Neutrophil (primary cell): ENCODE results near the gene HSPA1L.
"Not testable (repeated sequence)": the region's sequence is repeated elsewhere in the genome, so short reads cannot be mapped to it uniquely, and the experiment has no call there.

ENCODE experiments used
- H3K27ac ChIP-seq: fragments of 200-600 bp; sonication (generic); 2 replicates; pipeline ENCODE4 v1.5.1; 2016; ENCODE audit warnings: mild to moderate bottlenecking, moderate library complexity
- H3K27me3 ChIP-seq: fragments of 200-600 bp; sonication (generic); 2 replicates; pipeline ENCODE4 v1.6.0; 2016; ENCODE audit warnings: mild to moderate bottlenecking
- H3K36me3 ChIP-seq: fragments of 200-600 bp; sonication (generic); 2 replicates; pipeline ENCODE4 v1.5.1; 2017
- H3K4me1 ChIP-seq, 2 experiments: fragments of 200-600 bp in 1 of 2; sonication (generic) in 1 of 2; 1 replicate in 1 of 2; 2 replicates in 1 of 2; pipeline versions ENCODE4 v1.5.1 to v1.6.1; 2013 to 2016; ENCODE audit warnings: low read depth in 1 of 2, low read length in 1 of 2, mild to moderate bottlenecking in 1 of 2, moderate library complexity in 1 of 2; ENCODE audit not compliant: control insufficient read depth in 1 of 2, insufficient read depth in 1 of 2
- H3K4me3 ChIP-seq, 2 experiments: fragments of 200-600 bp in 1 of 2; sonication (generic) in 1 of 2; 1 replicate in 1 of 2; 2 replicates in 1 of 2; pipeline ENCODE4 v1.5.1; 2013 to 2016; ENCODE audit warnings: low read depth in 1 of 2, low read length in 1 of 2, mild to moderate bottlenecking in 1 of 2, moderate library complexity in 1 of 2
- H3K9me3 ChIP-seq: fragments of 200-600 bp; sonication (generic); 2 replicates; pipeline ENCODE4 v1.5.1; 2016
- TF ChIP-seq, protein P1 (sequence below): fragments of 200-600 bp; sonication (generic); IDR thresholded peaks from 2 replicates; pipeline ENCODE4 v1.5.1; 2016; ENCODE audit warnings: antibody characterized with exemption

Gene HSPA1L

GRCh38 chr6:31851485-31851832 is 36.4 kb upstream of the HSPA1L start:
- no peak overlapping the region for H3K27ac ChIP-seq
- H3K4me3 ChIP-seq: no peak overlapping the region

GRCh38 chr6:31850765-31851484 is 35.8 kb upstream of the HSPA1L start:
- TF ChIP-seq, protein P1, sequence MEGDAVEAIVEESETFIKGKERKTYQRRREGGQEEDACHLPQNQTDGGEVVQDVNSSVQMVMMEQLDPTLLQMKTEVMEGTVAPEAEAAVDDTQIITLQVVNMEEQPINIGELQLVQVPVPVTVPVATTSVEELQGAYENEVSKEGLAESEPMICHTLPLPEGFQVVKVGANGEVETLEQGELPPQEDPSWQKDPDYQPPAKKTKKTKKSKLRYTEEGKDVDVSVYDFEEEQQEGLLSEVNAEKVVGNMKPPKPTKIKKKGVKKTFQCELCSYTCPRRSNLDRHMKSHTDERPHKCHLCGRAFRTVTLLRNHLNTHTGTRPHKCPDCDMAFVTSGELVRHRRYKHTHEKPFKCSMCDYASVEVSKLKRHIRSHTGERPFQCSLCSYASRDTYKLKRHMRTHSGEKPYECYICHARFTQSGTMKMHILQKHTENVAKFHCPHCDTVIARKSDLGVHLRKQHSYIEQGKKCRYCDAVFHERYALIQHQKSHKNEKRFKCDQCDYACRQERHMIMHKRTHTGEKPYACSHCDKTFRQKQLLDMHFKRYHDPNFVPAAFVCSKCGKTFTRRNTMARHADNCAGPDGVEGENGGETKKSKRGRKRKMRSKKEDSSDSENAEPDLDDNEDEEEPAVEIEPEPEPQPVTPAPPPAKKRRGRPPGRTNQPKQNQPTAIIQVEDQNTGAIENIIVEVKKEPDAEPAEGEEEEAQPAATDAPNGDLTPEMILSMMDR: no peak
- H3K27ac ChIP-seq: no peak overlapping the region
- no peaks in the 10 kb centered on the region for H3K9me3 ChIP-seq
- no peaks in the 10 kb centered on the region for H3K36me3 ChIP-seq
- no peak overlapping the region for H3K4me3 ChIP-seq
- no peaks in the 10 kb centered on the region for H3K27me3 ChIP-seq
- H3K4me1 ChIP-seq: no peaks in the 10 kb centered on the region

More at GRCh38 chr6:31851485-31851832, 36.4 kb upstream of the HSPA1L start:
- no peaks in the 10 kb centered on the region for H3K27me3 ChIP-seq
- H3K4me1 ChIP-seq: no peaks in the 10 kb centered on the region
- H3K36me3 ChIP-seq: no peaks in the 10 kb centered on the region
- H3K9me3 ChIP-seq: no peaks in the 10 kb centered on the region
- TF ChIP-seq, protein P1: no peak

DNA sequence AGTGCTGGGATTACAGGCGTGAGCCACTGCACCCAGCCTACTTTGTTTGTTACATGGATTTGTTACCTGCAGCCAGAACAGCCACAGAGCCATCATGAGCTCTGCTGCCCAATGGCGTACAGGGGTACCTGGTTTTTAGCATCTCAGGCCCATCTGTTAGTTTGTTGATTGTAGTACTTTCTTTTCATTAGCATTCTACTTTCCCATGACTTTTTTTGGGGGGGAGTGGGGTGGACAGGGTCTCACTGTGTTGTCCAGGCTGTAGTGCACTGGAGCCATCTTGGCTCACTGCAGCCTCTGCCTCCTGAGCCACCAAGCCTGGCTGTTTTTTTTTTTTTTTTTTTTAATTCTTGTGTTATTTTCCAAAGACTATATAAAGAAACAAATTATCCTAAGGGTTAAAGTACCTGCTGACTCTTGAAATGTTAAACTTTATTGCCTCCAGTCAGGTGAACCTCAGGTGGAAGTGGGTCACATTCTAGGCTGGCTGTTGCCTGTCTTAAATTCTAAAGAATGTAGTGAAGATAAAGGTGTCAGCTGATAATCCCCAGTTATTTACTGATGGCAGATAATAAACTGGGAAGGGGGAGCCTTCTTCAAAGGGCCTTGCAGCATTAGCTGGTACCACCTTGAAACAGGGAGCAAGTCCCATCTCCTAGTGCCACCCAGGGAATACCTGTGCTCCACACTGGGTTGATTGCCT is 32.3 kb upstream of the HSPA1L start:
- H3K27ac ChIP-seq: no peak overlapping the region
- no peaks in the 10 kb centered on the region for H3K9me3 ChIP-seq
- TF ChIP-seq, protein P1: no peak
- no peaks in the 10 kb centered on the region for H3K36me3 ChIP-seq
- H3K4me3 ChIP-seq: no peak overlapping the region
- H3K27me3 ChIP-seq: no peaks in the 10 kb centered on the region
- H3K4me1 ChIP-seq: no peaks in the 10 kb centered on the region

DNA sequence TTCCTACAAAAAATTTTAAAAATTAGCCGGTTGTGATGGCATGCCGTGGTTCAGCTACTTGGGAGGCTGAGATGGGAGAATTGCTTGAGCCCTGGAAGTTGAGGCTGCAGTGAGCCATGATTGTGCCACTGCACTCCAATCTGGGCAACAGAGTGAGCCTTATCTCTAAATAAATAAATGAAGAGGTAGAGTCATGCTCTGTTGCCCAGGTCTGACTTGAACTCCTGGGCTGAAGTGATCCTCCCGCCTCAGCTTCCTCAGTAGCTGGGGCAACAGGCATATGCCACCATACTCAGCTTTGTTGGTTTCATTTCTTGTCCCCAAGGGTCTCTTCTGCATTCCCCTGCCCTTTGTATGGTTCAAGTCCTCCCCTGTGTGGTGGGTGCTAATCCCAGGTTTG is 29.4 kb upstream of the HSPA1L start:
- no peaks in the 10 kb centered on the region for H3K9me3 ChIP-seq
- no peak overlapping the region for H3K27ac ChIP-seq
- peaks cover 21% of the 10 kb centered on the region for H3K36me3 ChIP-seq
- no peaks in the 10 kb centered on the region for H3K27me3 ChIP-seq
- TF ChIP-seq, protein P1: no peak
- H3K4me1 ChIP-seq: no peaks in the 10 kb centered on the region
- H3K4me3 ChIP-seq: no peak overlapping the region

- TF ChIP-seq, protein P1: no peak
- Histone ChIP-seq H3K27me3 (no peaks in the 10 kb centered on the region), H3K36me3 (peaks cover 41% of the 10 kb centered on the region), H3K4me1 (peaks cover 11% of the 10 kb centered on the region in 2 experiments), H3K4me3 (no peak overlapping the region), H3K27ac (no peak overlapping the region), H3K9me3 (no peaks in the 10 kb centered on the region)
Measured at GRCh38 chr6:31842053-31842452, 27.0 kb upstream of the HSPA1L start.

- not testable (repeated sequence) for H3K4me3 ChIP-seq, H3K27me3 ChIP-seq, H3K27ac ChIP-seq, H3K9me3 ChIP-seq
- Histone ChIP-seq H3K36me3 (peaks cover 41% of the 10 kb centered on the region), H3K4me1 (peaks cover 31 to 32% of the 10 kb centered on the region in 2 experiments)
Measured at GRCh38 chr6:31839779-31840126, 24.7 kb upstream of the HSPA1L start.
